A549 (cell line): Measurements from ENCODE around the gene CR1. TPM values are rescaled to one million over a fixed set of nuclear protein-coding genes. Genes with fewer than 3 reads are reported as not detected.
"Not testable (repeated sequence)": the region's sequence is repeated elsewhere in the genome, so short reads cannot be mapped to it uniquely, and the experiment has no call there.

Source experiments
- ATAC-seq, 2 experiments: fragments of 200-7000 bp in 1 of 2; fragments of >200 bp in 1 of 2; cut with Nextera tagmentation in 1 of 2; cut with Tn5 transposase in 1 of 2; 3 replicates each; pipeline versions ENCODE4 v1.8.0 to v1.9.1; 2018 to 2020; ENCODE audit warnings: mild to moderate bottlenecking in 1 of 2, moderate library complexity in 1 of 2
- CTCF ChIA-PET: fragments of 300-600 bp; sonication (Branson Sonifier 250); formaldehyde crosslinking; extraction: SDS; loops from one replicate; lab custom pipeline; 2021; ENCODE audit warnings: antibody characterized with exemption, inconsistent platforms; lab: Yijun Ruan, JAX
- POLR2A ChIA-PET: fragments of 350-600 bp; formaldehyde crosslinking; extraction: SDS; loops from one replicate; lab custom pipeline; 2021; ENCODE audit warnings: antibody characterized with exemption, inconsistent platforms; lab: Yijun Ruan, JAX
- DNase-seq, 2 experiments: peaks; one replicate each; pipeline versions ENCODE4 v3.0.0 to v3.0.0-alpha.2; 2011 to 2016; ENCODE audit warnings: low read depth in 1 of 2, low spot score in 1 of 2
- FAIRE-seq: peaks from 2 replicates; lab custom pipeline; 2011; peaks lifted over from hg19 to GRCh38; lab: Jason Lieb, UNC
- H3K27ac ChIP-seq, 2 experiments: fragments of >200 bp; sonication (Bioruptor Twin); formaldehyde crosslinking; 3 replicates each; pipeline ENCODE4 v1.5.1; 2016 to 2017
- H3K4me1 ChIP-seq: fragments of >200 bp; sonication (Bioruptor Twin); formaldehyde crosslinking; 3 replicates; pipeline ENCODE4 v1.6.1; 2016
- H3K4me2 ChIP-seq: fragments of >200 bp; sonication (Bioruptor Twin); formaldehyde crosslinking; 3 replicates; pipeline ENCODE4 v1.6.1; 2016
- H3K4me3 ChIP-seq: fragments of >200 bp; sonication (Bioruptor Twin); formaldehyde crosslinking; 3 replicates; pipeline ENCODE4 v1.5.1; 2016
- H3K9me3 ChIP-seq: fragments of >200 bp; sonication (Bioruptor Twin); formaldehyde crosslinking; 3 replicates; pipeline ENCODE4 v1.6.1; 2016
- CBX8 ChIP-seq: fragments of 200-600 bp; sonication (generic); IDR thresholded peaks from 2 replicates; pipeline ENCODE4 v1.6.1; 2016
- CEBPB ChIP-seq, 2 experiments: fragments of >200 bp in 1 of 2; sonication (Bioruptor Twin) in 1 of 2; formaldehyde crosslinking in 1 of 2; IDR thresholded peaks; 2 replicates each; pipeline ENCODE4 v1.6.1; 2012 to 2016
- PBX3 ChIP-seq: IDR thresholded peaks from 2 replicates; pipeline ENCODE4 v1.6.1; 2012
- TP53 ChIP-seq: fragments of 250-450 bp; sonication (Bioruptor Pico); IDR thresholded peaks from 2 replicates; pipeline ENCODE4 v1.5.0; 2021; ENCODE audit warnings: mild to moderate bottlenecking, moderate library complexity
- WGBS: methylation state at CpG from one replicate; pipeline ENCODE4 v1.1.6; 2017; ENCODE audit errors: missing lambda C conversion rate; 5-methylcytosine and 5-hydroxymethylcytosine counted together
- polyA plus RNA-seq, 4 experiments: library from polyadenylated mRNA; depleted of rRNA in 3 of 4; stranded (reverse); fragments of >200 nt; fragmentation: RNase III in 1 of 4; extraction: RNeasy Plus Mini Kit Qiagen cat#74134 plus additional on column Dnase treatment in 1 of 4; gene quantifications; 2 replicates in 3 of 4; 3 replicates in 1 of 4; pipeline ENCODE4 v1.2.3, GENCODE V29; 2011 to 2017

The CR1 gene
- polyA plus RNA-seq, 2 of the 4 experiments (the other 2 are of a cell fraction): not detected

GRCh38 chr1:207633226-207633625 lies 137.3 kb downstream of the CR1 start:
- CTCF ChIA-PET: interaction anchor here (2.6 kb wide), 1 partner anchor 13 kb away, joined by 10 read pairs; no protein-coding TSS in a partner anchor
- Histone ChIP-seq H3K27ac (no peak overlapping the region), H3K4me3 (no peak overlapping the region), H3K9me3 (no peaks in the 10 kb centered on the region), H3K4me1 (peaks cover 4% of the 10 kb centered on the region; the same call in 1 of the 3 replicates), H3K4me2 (no peak overlapping the region)
- TF ChIP-seq PBX3 (no peak), TP53 (no peak), CBX8 (no peak)
- FAIRE-seq (no peak), DNase-seq (no peak), ATAC-seq (no peak)
- POLR2A ChIA-PET: no interaction called here

GRCh38 chr1:207633699-207634289 lies 137.8 kb downstream of the CR1 start:
- ATAC-seq, DNase-seq, H3K27ac ChIP-seq, POLR2A ChIA-PET, H3K4me1 ChIP-seq, H3K9me3 ChIP-seq, CTCF ChIA-PET, H3K4me3 ChIP-seq, FAIRE-seq, H3K4me2 ChIP-seq: not testable (repeated sequence)
- WGBS: 73% methylated on average over 12 of the region's 12 CpGs

- 72% methylated on average over 6 of the region's 6 CpGs for WGBS
- H3K27ac ChIP-seq, CTCF ChIA-PET, H3K4me3 ChIP-seq, H3K9me3 ChIP-seq, DNase-seq, POLR2A ChIA-PET, H3K4me1 ChIP-seq, H3K4me2 ChIP-seq: not testable (repeated sequence)
- FAIRE-seq (peak; percentile 74), ATAC-seq (0 out of 6 replicates have a peak, but pooled peaks of 1 of the 2 experiments have one; percentile 43)
These were observed 138.3 kb downstream of the CR1 start for GRCh38 chr1:207634293-207634692.

GRCh38 chr1:207635569-207636186 lies 139.7 kb downstream of the CR1 start:
- H3K4me3 ChIP-seq, ATAC-seq, H3K4me1 ChIP-seq, H3K4me2 ChIP-seq, DNase-seq, H3K9me3 ChIP-seq, POLR2A ChIA-PET, FAIRE-seq, H3K27ac ChIP-seq: not testable (repeated sequence)
- CTCF ChIA-PET: interaction anchor here (1.5 kb wide), 1 partner anchor 8 kb away, joined by 3 read pairs; no protein-coding TSS in a partner anchor
- 75% methylated on average over 7 of the region's 7 CpGs for WGBS

- H3K9me3 ChIP-seq, POLR2A ChIA-PET, DNase-seq, H3K4me2 ChIP-seq, CTCF ChIA-PET, H3K4me1 ChIP-seq, ATAC-seq, FAIRE-seq, H3K27ac ChIP-seq, H3K4me3 ChIP-seq: not testable (repeated sequence)
- 69% methylated on average over 9 of the region's 9 CpGs for WGBS
- TF ChIP-seq CEBPB (IDR thresholded peaks at IDR 0.05): peak; percentile 81 to 86; a peak in 3 of 4 replicates
These were observed 142.7 kb downstream of the CR1 start for GRCh38 chr1:207638487-207639145.

- H3K4me2 ChIP-seq, POLR2A ChIA-PET, ATAC-seq, H3K9me3 ChIP-seq, H3K4me3 ChIP-seq, DNase-seq, FAIRE-seq, CTCF ChIA-PET, H3K4me1 ChIP-seq, H3K27ac ChIP-seq: not testable (repeated sequence)
- 24% methylated on average over 5 of the region's 5 CpGs for WGBS
These were observed 143.4 kb downstream of the CR1 start for GRCh38 chr1:207639362-207639761.
